ENCODE measurements around the gene NOTCH2.
"Not testable (repeated sequence)": the region's sequence is repeated elsewhere in the genome, so short reads cannot be mapped to it uniquely, and the experiment has no call there.

Gene NOTCH2

GRCh38 chr1:120048208-120048607, 21.3 kb downstream of the NOTCH2 start:
- DNase-seq = not testable (repeated sequence)

- not testable (repeated sequence) for DNase-seq
Observed at GRCh38 chr1:120041771-120042170, 27.7 kb downstream of the NOTCH2 start.

- DNase-seq = not testable (repeated sequence)
Observed at GRCh38 chr1:120032253-120032652, 37.2 kb downstream of the NOTCH2 start.

GRCh38 chr1:120023791-120024190, 45.7 kb downstream of the NOTCH2 start:
- DNase-seq = not testable (repeated sequence)

- not testable (repeated sequence) for DNase-seq
Observed at GRCh38 chr1:120014978-120015377, 54.5 kb downstream of the NOTCH2 start.

- DNase-seq = not testable (repeated sequence)
Observed at GRCh38 chr1:120008320-120008719, 61.1 kb downstream of the NOTCH2 start.

- not testable (repeated sequence) for DNase-seq
Observed at GRCh38 chr1:120007850-120008249, 61.6 kb downstream of the NOTCH2 start.

GRCh38 chr1:120001035-120001434, 68.4 kb downstream of the NOTCH2 start:
- not testable (repeated sequence) for DNase-seq

GRCh38 chr1:119996731-119997312, 72.6 kb downstream of the NOTCH2 start:
- not testable (repeated sequence) for DNase-seq

GRCh38 chr1:119995975-119996374, 73.5 kb downstream of the NOTCH2 start:
- not testable (repeated sequence) for DNase-seq

GRCh38 chr1:119988306-119989062, 81.0 kb downstream of the NOTCH2 start:
- no peak for DNase-seq

GRCh38 chr1:119987686-119988085, 81.8 kb downstream of the NOTCH2 start:
- DNase-seq = no peak

GRCh38 chr1:119987112-119987511, 82.3 kb downstream of the NOTCH2 start:
- DNase-seq = no peak

GRCh38 chr1:119986007-119986497, 83.4 kb downstream of the NOTCH2 start:
- no peak for DNase-seq

- no peak for DNase-seq
Observed at GRCh38 chr1:119984771-119985170, 84.7 kb downstream of the NOTCH2 start.

- DNase-seq = no peak
Observed at GRCh38 chr1:119981986-119982815, 87.3 kb downstream of the NOTCH2 start.

- no peak for DNase-seq
Observed at GRCh38 chr1:119981496-119981895, 88.0 kb downstream of the NOTCH2 start.

- no peak for DNase-seq
Observed at GRCh38 chr1:119978018-119978505, 91.4 kb downstream of the NOTCH2 start.

GRCh38 chr1:119977113-119977736, 92.2 kb downstream of the NOTCH2 start:
- not testable (repeated sequence) for DNase-seq

GRCh38 chr1:119975582-119976254, 93.7 kb downstream of the NOTCH2 start:
- not testable (repeated sequence) for DNase-seq

- no peak for DNase-seq
Observed at GRCh38 chr1:119975006-119975405, 94.5 kb downstream of the NOTCH2 start.

- DNase-seq = no peak
Observed at GRCh38 chr1:119974013-119974412, 95.4 kb downstream of the NOTCH2 start.
